Measurements from ENCODE around the gene TRPT1. TPM values are rescaled to one million over a fixed set of nuclear protein-coding genes. Genes with fewer than 3 reads are reported as not detected.

Gene TRPT1
- total RNA-seq, 5 donors from 2014 or later (not counting 1 experiment from before 2014, with no cell fraction given), result 16.1 to 48.3 (median 40.2) TPM

DNA sequence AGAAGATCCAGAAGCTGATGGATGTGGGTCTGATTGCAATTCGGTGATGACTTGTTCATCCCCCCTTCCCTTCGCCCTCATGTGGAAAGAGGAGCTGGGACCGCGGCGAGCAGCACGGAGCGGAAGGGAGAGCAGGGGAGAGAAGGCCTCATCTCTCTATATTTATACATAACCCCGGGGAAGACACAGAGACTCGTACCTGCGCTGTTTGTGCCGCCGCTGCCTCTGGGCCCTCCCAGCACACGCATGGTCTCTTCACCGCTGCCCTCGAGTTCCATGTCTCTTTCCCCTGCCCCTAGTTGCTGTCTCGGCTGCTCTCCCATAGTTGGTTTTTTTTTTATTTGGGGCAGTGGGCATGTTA lies 21.9 kb downstream of the TRPT1 start:
- no peaks in the 10 kb centered on the region for H3K9me3 Mint-ChIP-seq
- Histone ChIP-seq H3K27ac (ENCODE audit: low read length) (no peak overlapping the region), H3K4me1 (ENCODE audit: control insufficient read depth in 1 of 2, extremely low read depth in 1 of 2, insufficient read depth in 2 of 2, low read length in 2 of 2) (peaks cover 14 to 44% of the 10 kb centered on the region in 2 experiments), H3K4me3 (ENCODE audit: control insufficient read depth in 1 of 2, extremely low read depth in 1 of 2, low read length in 1 of 2) (no peak overlapping the region), H3K36me3 (ENCODE audit: control insufficient read depth in 2 of 2, extremely low read depth in 1 of 2, insufficient read depth in 1 of 2, low read length in 1 of 2) (peaks cover 16 to 52% of the 10 kb centered on the region in 2 donors), H3K9me3 (no peaks in the 10 kb centered on the region), H3K27me3 (replicated peaks in 1 of 2; ENCODE audit: control insufficient read depth in 2 of 2, extremely low read depth in 1 of 2, insufficient read depth in 2 of 2, low read length in 1 of 2) (no peaks in the 10 kb centered on the region)
- no peaks in the 10 kb centered on the region for H3K27me3 Mint-ChIP-seq
- H3K27ac Mint-ChIP-seq, result peak overlapping the region; percentile 85 to 87
- H3K4me3 Mint-ChIP-seq, result no peak overlapping the region
- CTCF ChIA-PET, result interaction anchor here (0.7 to 4.8 kb wide), 19 partner anchors 10 to 1477 kb away, joined by 3 to 122 read pairs (median 5); partner anchors contain the start of genes BAD (in 1 of the 2), CATSPERZ (in 1 of the 2), ESRRA (in 1 of the 2) and FKBP2 (in 1 of the 2)
- ATAC-seq (replicated peaks in 1 of 4) (no peak), DNase-seq (no peak)
- 100% methylated on average over 3 of the region's 16 CpGs for WGBS (ENCODE audit: insufficient coverage)
- POLR2A ChIA-PET, result interaction anchor here in 1 of 2 donors (0.6 kb wide), 1 partner anchor 101 kb away, joined by 3 read pairs; the partner anchor contains the start of gene ESRRA
- peaks cover 29% of the 10 kb centered on the region for H3K36me3 Mint-ChIP-seq
- peaks cover 33 to 45% (median 44%) of the 10 kb centered on the region in 3 donors for H3K4me1 Mint-ChIP-seq

DNA sequence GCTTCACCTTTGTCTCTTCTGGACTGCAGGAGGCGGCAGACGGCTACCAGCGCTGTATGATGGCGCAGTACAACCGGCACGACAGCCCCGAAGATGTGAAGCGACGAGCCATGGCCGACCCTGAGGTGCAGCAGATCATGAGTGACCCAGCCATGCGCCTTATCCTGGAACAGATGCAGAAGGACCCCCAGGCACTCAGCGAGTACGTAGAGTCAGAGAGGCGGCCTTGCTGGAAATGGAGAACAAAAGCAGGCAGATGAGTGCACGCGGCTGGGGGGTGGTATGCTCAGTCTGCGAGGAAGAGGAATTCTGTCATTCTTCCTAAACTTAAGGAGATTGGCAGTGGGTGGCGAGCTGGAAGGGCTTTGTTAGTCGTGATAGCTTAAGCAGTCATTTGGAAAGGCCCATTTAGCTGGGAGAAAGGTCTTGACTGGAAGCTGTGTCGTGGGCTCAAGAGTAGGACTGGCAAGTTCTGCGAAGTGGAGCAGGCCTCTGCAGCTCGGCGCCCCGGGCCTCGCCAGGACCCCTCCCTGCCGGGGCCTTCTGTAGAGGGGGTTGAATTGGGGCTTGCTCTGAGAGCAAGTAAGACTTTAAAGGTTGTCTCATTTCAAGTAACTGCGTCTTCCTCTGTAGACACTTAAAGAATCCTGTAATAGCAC lies 22.4 kb downstream of the TRPT1 start:
- no peak overlapping the region for H3K27ac ChIP-seq (ENCODE audit: low read length)
- Mint-ChIP-seq H3K9me3 (no peaks in the 10 kb centered on the region), H3K4me3 (no peak overlapping the region), H3K27ac (peak overlapping the region in 1 of 2 donors; percentile 73), H3K27me3 (no peaks in the 10 kb centered on the region), H3K36me3 (peaks cover 29% of the 10 kb centered on the region), H3K4me1 (peaks cover 28 to 40% (median 39%) of the 10 kb centered on the region in 3 donors)
- H3K4me3 ChIP-seq (ENCODE audit: control insufficient read depth in 1 of 2, extremely low read depth in 1 of 2, low read length in 1 of 2), result no peak overlapping the region
- no peaks in the 10 kb centered on the region for H3K9me3 ChIP-seq
- no peaks in the 10 kb centered on the region for H3K27me3 ChIP-seq (replicated peaks in 1 of 2; ENCODE audit: control insufficient read depth in 2 of 2, extremely low read depth in 1 of 2, insufficient read depth in 2 of 2, low read length in 1 of 2)
- ATAC-seq (replicated peaks in 1 of 4), result no peak
- WGBS (ENCODE audit: insufficient coverage), result 98% methylated on average over 19 of the region's 27 CpGs
- H3K4me1 ChIP-seq (ENCODE audit: control insufficient read depth in 1 of 2, extremely low read depth in 1 of 2, insufficient read depth in 2 of 2, low read length in 2 of 2), result peaks cover 14 to 39% of the 10 kb centered on the region in 2 experiments
- no peak for DNase-seq
- CTCF ChIA-PET, result interaction anchor here (0.7 to 4.8 kb wide), 8 partner anchors 26 to 139 kb away, joined by 3 to 122 read pairs (median 5); partner anchors contain the start of genes CATSPERZ (in 1 of the 2), ESRRA (in 1 of the 2), PLCB3 (in 1 of the 2) and PRDX5 (in 1 of the 2)
- H3K36me3 ChIP-seq (ENCODE audit: control insufficient read depth in 2 of 2, extremely low read depth in 1 of 2, insufficient read depth in 1 of 2, low read length in 1 of 2), result peaks cover 16 to 52% of the 10 kb centered on the region in 2 donors
- POLR2A ChIA-PET, result no interaction called here

DNA sequence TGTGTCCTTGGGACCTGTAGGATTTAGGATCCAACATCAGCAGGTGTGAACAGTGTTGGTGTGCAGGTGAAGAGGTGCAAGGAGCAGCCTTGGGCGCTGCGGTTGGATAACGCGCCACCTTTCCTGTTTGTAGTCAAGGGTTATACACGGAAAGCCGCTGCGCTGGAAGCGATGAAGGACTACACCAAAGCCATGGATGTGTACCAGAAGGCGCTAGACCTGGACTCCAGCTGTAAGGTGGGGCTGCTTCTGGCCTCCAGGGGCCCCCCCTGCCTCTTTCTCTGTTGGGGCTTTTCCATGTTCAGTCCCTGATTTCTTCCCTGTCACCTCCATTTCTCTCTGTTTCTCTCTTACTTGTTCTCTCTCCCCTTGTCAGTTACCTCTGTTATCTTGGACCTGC lies 23.0 kb downstream of the TRPT1 start:
- WGBS (ENCODE audit: insufficient coverage), result 99% methylated on average over 8 of the region's 9 CpGs
- ChIA-PET POLR2A (interaction anchor here (0.6 to 0.7 kb wide), 2 partner anchors 13 to 352 kb away, joined by 3 read pairs; no protein-coding TSS in a partner anchor), CTCF (interaction anchor here in 1 of 2 donors (0.7 kb wide), 1 partner anchor 115 kb away, joined by 3 read pairs; the partner anchor contains the start of gene PRDX5)
- H3K27me3 ChIP-seq (replicated peaks in 1 of 2; ENCODE audit: control insufficient read depth in 2 of 2, extremely low read depth in 1 of 2, insufficient read depth in 2 of 2, low read length in 1 of 2), result no peaks in the 10 kb centered on the region
- ATAC-seq (replicated peaks in 1 of 4) (no peak), DNase-seq (no peak)
- Mint-ChIP-seq H3K4me3 (no peak overlapping the region), H3K9me3 (no peaks in the 10 kb centered on the region), H3K27ac (no peak overlapping the region), H3K4me1 (peaks cover 26 to 34% (median 33%) of the 10 kb centered on the region in 3 donors), H3K36me3 (peaks cover 29% of the 10 kb centered on the region), H3K27me3 (no peaks in the 10 kb centered on the region)
- H3K36me3 ChIP-seq (ENCODE audit: control insufficient read depth in 2 of 2, extremely low read depth in 1 of 2, insufficient read depth in 1 of 2, low read length in 1 of 2), result peaks cover 16 to 54% of the 10 kb centered on the region in 2 donors
- peaks cover 11 to 34% of the 10 kb centered on the region in 2 experiments for H3K4me1 ChIP-seq (ENCODE audit: control insufficient read depth in 1 of 2, extremely low read depth in 1 of 2, insufficient read depth in 2 of 2, low read length in 2 of 2)
- H3K9me3 ChIP-seq, result no peaks in the 10 kb centered on the region
- H3K4me3 ChIP-seq (ENCODE audit: control insufficient read depth in 1 of 2, extremely low read depth in 1 of 2, low read length in 1 of 2), result no peak overlapping the region
- H3K27ac ChIP-seq (ENCODE audit: low read length), result no peak overlapping the region

DNA sequence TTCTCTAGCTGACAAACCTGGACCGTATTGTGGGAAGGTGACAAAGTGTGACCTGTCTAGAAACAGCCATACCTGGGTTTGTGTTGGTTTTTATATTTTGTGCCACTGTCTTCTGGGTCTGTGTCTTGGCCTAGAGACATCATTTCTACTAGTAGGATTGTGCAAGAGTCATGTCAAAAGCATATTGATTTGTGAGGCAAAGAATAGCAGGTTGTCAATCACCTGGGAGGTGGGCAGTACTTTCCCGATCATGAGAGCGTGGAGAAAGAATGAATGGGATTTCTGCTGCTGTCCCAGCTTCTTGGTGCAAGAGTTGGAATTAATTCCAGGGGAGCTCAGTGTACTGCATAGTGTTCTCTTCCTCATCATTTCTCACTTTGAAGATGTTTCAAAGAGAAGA lies 24.4 kb downstream of the TRPT1 start:
- Histone ChIP-seq H3K9me3 (no peaks in the 10 kb centered on the region), H3K36me3 (ENCODE audit: control insufficient read depth in 2 of 2, extremely low read depth in 1 of 2, insufficient read depth in 1 of 2, low read length in 1 of 2) (peaks cover 22 to 68% of the 10 kb centered on the region in 2 donors), H3K4me1 (ENCODE audit: control insufficient read depth in 1 of 2, extremely low read depth in 1 of 2, insufficient read depth in 2 of 2, low read length in 2 of 2) (peaks cover 11 to 29% of the 10 kb centered on the region in 2 experiments), H3K4me3 (ENCODE audit: control insufficient read depth in 1 of 2, extremely low read depth in 1 of 2, low read length in 1 of 2) (no peak overlapping the region), H3K27me3 (replicated peaks in 1 of 2; ENCODE audit: control insufficient read depth in 2 of 2, extremely low read depth in 1 of 2, insufficient read depth in 2 of 2, low read length in 1 of 2) (no peaks in the 10 kb centered on the region), H3K27ac (ENCODE audit: low read length) (no peak overlapping the region)
- ChIA-PET POLR2A (no interaction called here), CTCF (interaction anchor here in 1 of 2 donors (0.6 to 1.2 kb wide), 2 partner anchors 14 to 102 kb away, joined by 3 to 5 read pairs; no protein-coding TSS in a partner anchor)
- Mint-ChIP-seq H3K27me3 (no peaks in the 10 kb centered on the region), H3K27ac (peak overlapping the region; percentile 12 to 71), H3K36me3 (peaks cover 40% of the 10 kb centered on the region), H3K4me1 (peaks cover 22 to 29% (median 27%) of the 10 kb centered on the region in 3 donors), H3K4me3 (no peak overlapping the region), H3K9me3 (no peaks in the 10 kb centered on the region)
- ATAC-seq (replicated peaks in 1 of 4), result no peak
- no peak for DNase-seq
- no CpG with 5 or more reads among the region's 3 CpGs for WGBS (ENCODE audit: insufficient coverage)

DNA sequence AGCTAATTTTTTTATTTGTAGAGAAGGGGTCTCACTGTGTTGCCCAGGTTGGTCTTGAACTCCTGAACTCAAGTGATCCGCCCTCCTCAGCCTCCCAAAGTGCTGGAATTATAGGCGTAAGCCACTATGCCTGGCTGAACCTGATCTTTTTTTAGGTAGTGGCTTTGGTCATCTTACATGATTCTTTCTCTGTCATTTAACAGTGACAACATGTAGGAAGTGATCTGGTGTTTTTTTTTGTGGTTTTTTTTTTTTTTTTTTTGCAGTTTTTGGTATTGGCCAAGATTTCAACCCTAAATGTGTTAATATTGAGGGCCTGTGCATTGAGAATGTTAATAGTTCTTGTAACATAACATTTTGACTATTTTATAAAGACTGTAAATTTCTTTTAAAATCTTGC lies 27.5 kb downstream of the TRPT1 start:
- CTCF ChIA-PET, result no interaction called here
- Histone ChIP-seq H3K9me3 (no peaks in the 10 kb centered on the region), H3K36me3 (ENCODE audit: control insufficient read depth in 2 of 2, extremely low read depth in 1 of 2, insufficient read depth in 1 of 2, low read length in 1 of 2) (peaks cover 14 to 89% of the 10 kb centered on the region in 2 donors), H3K27me3 (replicated peaks in 1 of 2; ENCODE audit: control insufficient read depth in 2 of 2, extremely low read depth in 1 of 2, insufficient read depth in 2 of 2, low read length in 1 of 2) (no peaks in the 10 kb centered on the region), H3K4me3 (ENCODE audit: control insufficient read depth in 1 of 2, extremely low read depth in 1 of 2, low read length in 1 of 2) (no peak overlapping the region), H3K4me1 (ENCODE audit: control insufficient read depth in 1 of 2, extremely low read depth in 1 of 2, insufficient read depth in 2 of 2, low read length in 2 of 2) (peaks cover 0 to 2% of the 10 kb centered on the region in 2 experiments), H3K27ac (ENCODE audit: low read length) (no peak overlapping the region)
- no peak for ATAC-seq (replicated peaks in 1 of 4)
- no CpG with 5 or more reads among the region's 2 CpGs for WGBS (ENCODE audit: insufficient coverage)
- Mint-ChIP-seq H3K4me3 (no peak overlapping the region), H3K36me3 (peaks cover 56% of the 10 kb centered on the region), H3K27ac (no peak overlapping the region), H3K4me1 (peaks cover 4 to 6% (median 4%) of the 10 kb centered on the region in 3 donors), H3K27me3 (no peaks in the 10 kb centered on the region), H3K9me3 (no peaks in the 10 kb centered on the region)
- DNase-seq, result no peak
- POLR2A ChIA-PET, result interaction anchor here in 1 of 2 donors (0.7 kb wide), 1 partner anchor 43 kb away, joined by 3 read pairs; the partner anchor contains the start of gene FKBP2

DNA sequence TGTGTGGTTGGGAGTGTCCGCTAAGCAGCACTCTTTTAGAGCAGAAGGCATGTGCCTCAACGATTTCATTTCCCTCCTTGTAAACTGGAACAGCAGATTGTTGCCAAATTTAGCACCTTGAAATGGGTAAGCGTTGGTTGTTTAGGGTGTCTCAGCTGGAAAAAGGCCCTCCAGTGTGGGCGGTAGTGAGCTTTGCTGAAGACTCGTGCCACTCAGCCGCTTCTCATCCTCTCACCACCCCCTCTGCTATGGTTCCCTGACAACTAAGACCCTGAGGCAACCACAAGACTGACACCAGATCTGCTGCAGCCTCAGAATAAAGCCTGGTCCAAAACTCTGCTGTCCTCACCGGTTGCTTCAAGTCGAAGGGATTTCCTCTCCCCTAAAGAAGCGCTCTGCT lies 29.4 kb downstream of the TRPT1 start:
- WGBS (ENCODE audit: insufficient coverage), result 51% methylated on average over 4 of the region's 9 CpGs
- Histone ChIP-seq H3K4me1 (ENCODE audit: control insufficient read depth in 1 of 2, extremely low read depth in 1 of 2, insufficient read depth in 2 of 2, low read length in 2 of 2) (peaks cover 0 to 3% of the 10 kb centered on the region in 2 experiments), H3K27me3 (replicated peaks in 1 of 2; ENCODE audit: control insufficient read depth in 2 of 2, extremely low read depth in 1 of 2, insufficient read depth in 2 of 2, low read length in 1 of 2) (no peaks in the 10 kb centered on the region), H3K36me3 (ENCODE audit: control insufficient read depth in 2 of 2, extremely low read depth in 1 of 2, insufficient read depth in 1 of 2, low read length in 1 of 2) (peaks cover 9 to 87% of the 10 kb centered on the region in 2 donors), H3K4me3 (ENCODE audit: control insufficient read depth in 1 of 2, extremely low read depth in 1 of 2, low read length in 1 of 2) (no peak overlapping the region), H3K9me3 (no peaks in the 10 kb centered on the region), H3K27ac (ENCODE audit: low read length) (no peak overlapping the region)
- peaks cover 48% of the 10 kb centered on the region for H3K36me3 Mint-ChIP-seq
- ChIA-PET POLR2A (no interaction called here), CTCF (interaction anchor here in 1 of 2 donors (0.6 kb wide), 1 partner anchor 11 kb away, joined by 3 read pairs; the partner anchor contains the start of gene STIP1)
- H3K27me3 Mint-ChIP-seq, result no peaks in the 10 kb centered on the region
- no peak overlapping the region for H3K4me3 Mint-ChIP-seq
- no peak for DNase-seq
- H3K9me3 Mint-ChIP-seq, result no peaks in the 10 kb centered on the region
- H3K4me1 Mint-ChIP-seq, result peaks cover 5 to 14% (median 9%) of the 10 kb centered on the region in 3 donors
- ATAC-seq (replicated peaks in 1 of 4), result no peak
- no peak overlapping the region for H3K27ac Mint-ChIP-seq
